Thyroid gland (tissue), 4 donors: ENCODE measurements around the gene ZFP92. TPM values are rescaled to one million over a fixed set of nuclear protein-coding genes. Genes with fewer than 3 reads are reported as not detected.

Experiments
- DNase-seq, 2 donors: peaks; one replicate each; pipeline ENCODE4 v3.0.0-alpha.2; 2019
- H3K27ac ChIP-seq, 3 donors: fragments of 200-600 bp; sonication (generic); 1 replicate in 2 of 3; 2 replicates in 1 of 3; pipeline ENCODE4 v1.5.1; 2016 to 2019; ENCODE audit warnings: mild to moderate bottlenecking in 1 of 3, moderate library complexity in 1 of 3
- H3K27me3 ChIP-seq: fragments of 200-600 bp; sonication (generic); one replicate; pipeline ENCODE4 v1.5.1; 2019
- H3K36me3 ChIP-seq, 2 donors: fragments of 200-600 bp; sonication (generic); one replicate each; pipeline ENCODE4 v1.5.1; 2016 to 2019
- H3K4me1 ChIP-seq, 2 donors: fragments of 200-600 bp; sonication (generic); one replicate each; pipeline ENCODE4 v1.5.1; 2017 to 2019
- H3K4me3 ChIP-seq, 3 donors: fragments of 200-600 bp; sonication (generic); replicated peaks in 1 of 3; 1 replicate in 2 of 3; 2 replicates in 1 of 3; pipeline ENCODE4 v1.5.1; 2016; ENCODE audit warnings: mild to moderate bottlenecking in 1 of 3
- H3K9me3 ChIP-seq: fragments of 200-600 bp; sonication (generic); one replicate; pipeline ENCODE4 v1.5.1; 2017
- CTCF ChIP-seq, 6 experiments: fragments of 200-600 bp in 3 of 6; fragments of 450-650 bp in 3 of 6; sonication (generic) in 3 of 6; IDR thresholded peaks; one replicate each; pipeline ENCODE4 v1.5.1; 2016 to 2019; ENCODE audit warnings: antibody characterized with exemption in 6 of 6, mild to moderate bottlenecking in 2 of 6, inconsistent platforms in 1 of 6, moderate library complexity in 1 of 6
- POLR2A ChIP-seq, 2 donors: fragments of 450-650 bp; IDR thresholded peaks; one replicate each; pipeline ENCODE4 v1.6.1; 2017; ENCODE audit warnings: antibody characterized with exemption in 2 of 2, mild to moderate bottlenecking in 2 of 2, moderate library complexity in 1 of 2
- WGBS, 2 donors: methylation state at CpG; one replicate each; pipeline ENCODE4 v1.1.5; 2017; 5-methylcytosine and 5-hydroxymethylcytosine counted together
- intact Hi-C: fragments of 100-400 bp; cut with DNase I; formaldehyde crosslinking; loops from one replicate; pipeline ENCODE4 v1.15.1; 2023
- total RNA-seq, 4 donors: library from RNA; depleted of rRNA; stranded (reverse); fragments of >200 nt; gene quantifications; one replicate each; pipeline ENCODE4 v1.2.3, GENCODE V29; 2016

The ZFP92 gene
- total RNA-seq, 4 donors from 2014 or later: 1.1 to 1.8 (median 1.4) TPM

- H3K27ac ChIP-seq: no peak overlapping the region
- no peaks in the 10 kb centered on the region for H3K27me3 ChIP-seq
- no peak for DNase-seq
- no peaks in the 10 kb centered on the region for H3K9me3 ChIP-seq
- H3K4me3 ChIP-seq: no peak overlapping the region
- H3K4me1 ChIP-seq: no peaks in the 10 kb centered on the region
- WGBS, 2 donors: 95 to 98% methylated on average over 14 to 21 of the region's 26 CpGs
- H3K36me3 ChIP-seq: peaks cover 0 to 3% of the 10 kb centered on the region in 2 donors
- TF ChIP-seq CTCF (IDR thresholded peaks at IDR 0.05) (no peak), POLR2A (IDR thresholded peaks at IDR 0.05) (no peak)
- intact Hi-C loops: no loop called here
These were observed 39.1 kb downstream of the ZFP92 start for GRCh38 chrX:153450114-153450948.

GRCh38 chrX:153450949-153451277 is 39.6 kb downstream of the ZFP92 start:
- Histone ChIP-seq H3K27me3 (no peaks in the 10 kb centered on the region), H3K27ac (no peak overlapping the region), H3K4me3 (no peak overlapping the region), H3K9me3 (no peaks in the 10 kb centered on the region), H3K36me3 (peaks cover 0 to 3% of the 10 kb centered on the region in 2 donors), H3K4me1 (no peaks in the 10 kb centered on the region)
- intact Hi-C loops: no loop called here
- WGBS, 2 donors: 87 to 92% methylated on average over 3 to 5 of the region's 8 CpGs
- DNase-seq: no peak
- TF ChIP-seq POLR2A (IDR thresholded peaks at IDR 0.05) (no peak), CTCF (IDR thresholded peaks at IDR 0.05) (no peak)

- Histone ChIP-seq H3K4me1 (no peaks in the 10 kb centered on the region), H3K4me3 (no peak overlapping the region), H3K27ac (no peak overlapping the region), H3K36me3 (peaks cover 0 to 3% of the 10 kb centered on the region in 2 donors), H3K9me3 (no peaks in the 10 kb centered on the region), H3K27me3 (no peaks in the 10 kb centered on the region)
- WGBS, 2 donors: 91 to 93% methylated on average over 7 to 10 of the region's 16 CpGs
- intact Hi-C loops: no loop called here
- no peak for DNase-seq
- TF ChIP-seq POLR2A (IDR thresholded peaks at IDR 0.05) (no peak), CTCF (IDR thresholded peaks at IDR 0.05) (no peak)
These were observed 43.8 kb downstream of the ZFP92 start for GRCh38 chrX:153454901-153455550.

GRCh38 chrX:153455571-153455970 is 44.3 kb downstream of the ZFP92 start:
- TF ChIP-seq CTCF (IDR thresholded peaks at IDR 0.05) (no peak), POLR2A (IDR thresholded peaks at IDR 0.05) (no peak)
- Histone ChIP-seq H3K9me3 (no peaks in the 10 kb centered on the region), H3K4me3 (no peak overlapping the region), H3K4me1 (no peaks in the 10 kb centered on the region), H3K36me3 (peaks cover 0 to 3% of the 10 kb centered on the region in 2 donors), H3K27ac (no peak overlapping the region), H3K27me3 (no peaks in the 10 kb centered on the region)
- intact Hi-C loops: no loop called here
- 100% methylated on average over 3 of the region's 16 CpGs; no CpG with 5 or more reads in 1 of the 2 donors for WGBS, 2 donors
- no peak for DNase-seq

GRCh38 chrX:153456161-153456560 is 44.9 kb downstream of the ZFP92 start:
- no peaks in the 10 kb centered on the region for H3K9me3 ChIP-seq
- H3K4me1 ChIP-seq: no peaks in the 10 kb centered on the region
- intact Hi-C loops: no loop called here
- TF ChIP-seq POLR2A (IDR thresholded peaks at IDR 0.05) (no peak), CTCF (IDR thresholded peaks at IDR 0.05) (no peak)
- WGBS, 2 donors: 94% methylated on average over 3 of the region's 12 CpGs; no CpG with 5 or more reads in 1 of the 2 donors
- no peak overlapping the region for H3K4me3 ChIP-seq
- peak in 1 of 2 donors; percentile 64 for DNase-seq
- no peaks in the 10 kb centered on the region for H3K27me3 ChIP-seq
- no peak overlapping the region for H3K27ac ChIP-seq
- peaks cover 0 to 3% of the 10 kb centered on the region in 2 donors for H3K36me3 ChIP-seq
